ENCODE measurements around the gene TAAR2.

- TF ChIP-seq USF2 (IDR thresholded peaks at IDR 0.05) (no peak), CTCF (IDR thresholded peaks at IDR 0.05) (no peak), BHLHE40 (IDR thresholded peaks at IDR 0.05; ENCODE audit: low read depth, low read length) (no peak), FOXS1 (CRISPR knock-in tag; IDR thresholded peaks at IDR 0.05) (no peak), JUNB (IDR thresholded peaks at IDR 0.05) (no peak), EP300 (IDR thresholded peaks at IDR 0.05) (no peak), FOSL2 (IDR thresholded peaks at IDR 0.05) (no peak), FOSL2 (CRISPR knock-in tag; IDR thresholded peaks at IDR 0.05) (no peak), POLR2A (IDR thresholded peaks at IDR 0.05; ENCODE audit: low read length) (no peak), RFX5 (IDR thresholded peaks at IDR 0.05) (no peak), REST (IDR thresholded peaks at IDR 0.05) (no peak), HOXB13 (CRISPR knock-in tag; IDR thresholded peaks at IDR 0.05; ENCODE audit: low read depth) (no peak)
These were observed 12.5 kb downstream of the TAAR2 start for GRCh38 chr6:132611616-132612015.

Data from A549 (cell line).